Activated CD8-positive, alpha-beta T cell treated with anti-CD3 and anti-CD28 coated beads for 36 hours (primary cell): ENCODE results near the gene CHRNA1. TPM values are rescaled to one million over a fixed set of nuclear protein-coding genes. Genes with fewer than 3 reads are reported as not detected.

ENCODE experiments used
- ATAC-seq: fragments of 200-7000 bp; cut with Tn5 transposase; one replicate; pipeline ENCODE4 v1.10.0; 2021; ENCODE audit warnings: mild to moderate bottlenecking, moderate library complexity
- CTCF ChIA-PET: fragments of 350-600 bp; sonication (Branson Sonifier 250); formaldehyde crosslinking; loops from one replicate; lab custom pipeline; 2021; ENCODE audit warnings: antibody characterized with exemption; lab: Charles Lee
- POLR2A ChIA-PET: fragments of 350-600 bp; sonication (Branson Sonifier 250); formaldehyde crosslinking; loops from one replicate; lab custom pipeline; 2021; ENCODE audit warnings: antibody characterized with exemption; lab: Charles Lee
- DNase-seq: peaks from one replicate; pipeline ENCODE4 v3.0.0-alpha.2; 2020
- H3K27ac Mint-ChIP-seq: one replicate; pipeline ENCODE4 v1.8.0; 2021; ENCODE audit warnings: mild to moderate bottlenecking, mixed read lengths
- H3K27me3 Mint-ChIP-seq: one replicate; pipeline ENCODE4 v1.8.0; 2021; ENCODE audit warnings: mixed read lengths
- H3K36me3 Mint-ChIP-seq: one replicate; pipeline ENCODE4 v1.8.0; 2021; ENCODE audit warnings: low read depth, mixed read lengths
- H3K4me1 Mint-ChIP-seq: one replicate; pipeline ENCODE4 v1.8.0; 2021; ENCODE audit warnings: low read depth, mixed read lengths
- H3K4me3 Mint-ChIP-seq: one replicate; pipeline ENCODE4 v1.8.0; 2021; ENCODE audit warnings: mild to moderate bottlenecking, moderate library complexity, mixed read lengths
- H3K9me3 Mint-ChIP-seq: one replicate; pipeline ENCODE4 v1.8.0; 2021; ENCODE audit warnings: mixed read lengths
- CTCF ChIP-seq: fragments of 200-600 bp; IDR thresholded peaks from one replicate; pipeline ENCODE4 v1.8.0; 2022; ENCODE audit warnings: antibody characterized with exemption, mild to moderate bottlenecking
- intact Hi-C: fragments of 100-400 bp; cut with micrococcal nuclease; formaldehyde crosslinking; loops from one replicate; pipeline ENCODE4 v1.10.0; 2022
- total RNA-seq, 2 experiments: library from RNA; stranded (reverse); gene quantifications; one replicate each; pipeline ENCODE4 v1.2.3, GENCODE V29; 2021

CHRNA1 gene
- total RNA-seq, 2 experiments from 2014 or later = not detected

GRCh38 chr2:174753038-174753633 lies 11.1 kb downstream of the CHRNA1 start:
- CTCF ChIA-PET = interaction anchor here (1.3 to 1.7 kb wide), 4 partner anchors 18 to 54 kb away, joined by 3 to 7 read pairs (median 5); no protein-coding TSS in a partner anchor
- Mint-ChIP-seq H3K9me3 (no peaks in the 10 kb centered on the region), H3K4me3 (peak overlapping the region; percentile 24), H3K27me3 (no peaks in the 10 kb centered on the region), H3K36me3 (no peaks in the 10 kb centered on the region), H3K4me1 (peaks cover 42% of the 10 kb centered on the region), H3K27ac (peak overlapping the region; percentile 68)
- POLR2A ChIA-PET = interaction anchor here (1.6 kb wide), 1 partner anchor 55 kb away, joined by 4 read pairs; no protein-coding TSS in a partner anchor
- ATAC-seq (peak; percentile 19), DNase-seq (peak; percentile 43)
- intact Hi-C loops = loop anchor here (5.0 kb wide), 1 partner anchor 239 kb away; no protein-coding TSS in a partner anchor
- TF ChIP-seq CTCF = no peak

- Mint-ChIP-seq H3K4me3 (peak overlapping the region; percentile 24), H3K27me3 (no peaks in the 10 kb centered on the region), H3K4me1 (peaks cover 42% of the 10 kb centered on the region), H3K9me3 (no peaks in the 10 kb centered on the region), H3K36me3 (no peaks in the 10 kb centered on the region), H3K27ac (peak overlapping the region; percentile 68)
- ChIA-PET POLR2A (no interaction called here), CTCF (no interaction called here)
- DNase-seq = peak; percentile 52
- no peak for TF ChIP-seq CTCF
- ATAC-seq = peak; percentile 61
- intact Hi-C loops = loop anchor here (5.0 kb wide), 1 partner anchor 240 kb away; no protein-coding TSS in a partner anchor
Observed at GRCh38 chr2:174752403-174753037, 11.8 kb downstream of the CHRNA1 start.

GRCh38 chr2:174750923-174751441 lies 13.3 kb downstream of the CHRNA1 start:
- no peaks in the 10 kb centered on the region for H3K27me3 Mint-ChIP-seq
- CTCF ChIA-PET = interaction anchor here (0.6 to 8.4 kb wide), 5 partner anchors 11 to 401 kb away, joined by 3 to 132 read pairs (median 36); no protein-coding TSS in a partner anchor
- peak; percentile 73 for DNase-seq
- H3K27ac Mint-ChIP-seq = peak overlapping the region; percentile 71
- H3K4me3 Mint-ChIP-seq = peak overlapping the region; percentile 36
- ATAC-seq = peak; percentile 58
- peaks cover 42% of the 10 kb centered on the region for H3K4me1 Mint-ChIP-seq
- peak; percentile 36 for TF ChIP-seq CTCF
- POLR2A ChIA-PET = interaction anchor here (0.9 kb wide), 1 partner anchor 28 kb away, joined by 3 read pairs; no protein-coding TSS in a partner anchor
- intact Hi-C loops = loop anchor here (5.0 kb wide), 1 partner anchor 241 kb away; no protein-coding TSS in a partner anchor
- no peaks in the 10 kb centered on the region for H3K36me3 Mint-ChIP-seq
- no peaks in the 10 kb centered on the region for H3K9me3 Mint-ChIP-seq

- CTCF ChIA-PET = interaction anchor here (0.6 to 8.4 kb wide), 52 partner anchors 9 to 454 kb away, joined by 3 to 132 read pairs (median 5); partner anchors contain the start of genes CHN1 and CHRNA1
- Mint-ChIP-seq H3K27me3 (no peaks in the 10 kb centered on the region), H3K27ac (peak overlapping the region; percentile 21), H3K36me3 (no peaks in the 10 kb centered on the region), H3K9me3 (no peaks in the 10 kb centered on the region), H3K4me1 (peaks cover 42% of the 10 kb centered on the region), H3K4me3 (no peak overlapping the region)
- ATAC-seq (no peak), DNase-seq (peak; percentile 8)
- POLR2A ChIA-PET = no interaction called here
- no peak for TF ChIP-seq CTCF
- intact Hi-C loops = loop anchor here (2.0 to 5.0 kb wide), 2 partner anchors 49 to 243 kb away; no protein-coding TSS in a partner anchor
Observed at GRCh38 chr2:174749793-174750192, 14.5 kb downstream of the CHRNA1 start.
